Inflammatory macrophage treated with lipopolysaccharide for 1 hour (primary cell): ENCODE data around the gene CCNYL1.

Experiments used
- DNase-seq, 2 donors: peaks; one replicate each; pipeline ENCODE4 v3.0.0-alpha.2; 2020 to 2022

The CCNYL1 gene

DNA sequence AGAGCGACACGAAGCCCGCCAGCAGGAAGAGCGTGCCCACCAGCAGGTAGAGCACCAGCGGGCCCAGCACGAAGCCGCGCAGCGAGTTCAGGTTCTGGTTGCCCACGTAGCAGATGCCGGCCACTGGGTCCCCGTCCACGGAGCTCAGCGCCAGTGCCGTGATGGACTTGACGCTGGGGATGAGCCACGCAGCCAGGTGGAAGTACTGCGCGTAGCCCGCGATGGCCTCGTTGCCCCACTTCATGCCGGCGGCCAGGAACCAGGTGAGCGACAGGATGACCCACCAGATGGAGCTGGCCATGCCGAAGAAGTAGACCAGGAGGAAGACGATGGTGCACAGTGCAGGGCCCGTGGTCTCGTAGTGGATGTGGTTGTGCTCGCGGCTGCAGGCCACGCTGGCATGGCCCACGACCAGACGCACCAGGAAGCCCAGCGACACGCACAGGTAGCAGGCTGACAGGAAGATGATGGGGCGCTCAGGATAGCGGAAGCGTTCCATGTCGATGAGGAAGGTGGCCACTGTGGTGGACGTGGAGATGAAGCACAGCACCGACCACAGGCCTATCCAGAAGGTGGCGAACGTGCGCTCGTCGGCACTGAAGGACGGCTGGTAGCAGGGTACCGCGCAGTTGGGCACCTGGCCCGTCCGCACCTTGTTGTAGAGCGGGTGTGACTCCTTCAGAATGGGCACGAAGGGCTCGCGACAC, 56.2 kb downstream of the CCNYL1 start:
- no peak for DNase-seq

DNA sequence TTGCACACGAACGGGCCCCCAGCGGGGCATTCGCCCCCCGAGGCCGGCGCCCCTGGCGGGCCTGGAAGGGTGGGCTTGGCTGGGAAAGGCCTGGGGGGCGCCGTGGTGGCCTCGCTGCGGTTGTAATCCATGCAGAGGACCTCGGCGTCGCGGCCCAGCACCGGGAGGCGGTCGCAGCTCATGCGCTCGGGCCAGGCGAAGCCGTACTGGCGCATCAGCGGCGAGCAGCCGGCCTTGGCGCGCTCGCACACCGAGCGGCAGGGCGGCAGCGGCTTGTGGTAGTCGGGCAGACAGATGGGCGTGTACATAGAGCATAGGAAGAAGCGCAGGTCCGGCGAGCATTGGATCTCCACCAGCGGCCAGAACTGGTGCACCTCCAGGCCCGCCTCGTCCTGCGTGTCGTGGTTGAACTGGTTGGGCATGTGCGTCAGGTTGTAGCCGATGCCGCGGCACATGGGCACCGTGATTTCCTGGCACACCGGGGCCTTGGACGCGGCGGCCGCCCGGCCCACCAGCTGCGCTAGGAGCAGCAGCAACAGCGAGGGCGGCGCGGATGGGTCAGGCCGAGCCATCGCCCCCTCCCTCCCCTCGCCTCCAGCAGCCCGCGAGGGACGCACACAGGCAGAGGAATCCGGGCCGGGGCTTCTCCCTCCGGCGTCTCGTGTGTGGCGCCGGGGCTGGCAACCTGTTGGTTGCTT, 56.9 kb downstream of the CCNYL1 start:
- peak; percentile 14 to 21 for DNase-seq

DNA sequence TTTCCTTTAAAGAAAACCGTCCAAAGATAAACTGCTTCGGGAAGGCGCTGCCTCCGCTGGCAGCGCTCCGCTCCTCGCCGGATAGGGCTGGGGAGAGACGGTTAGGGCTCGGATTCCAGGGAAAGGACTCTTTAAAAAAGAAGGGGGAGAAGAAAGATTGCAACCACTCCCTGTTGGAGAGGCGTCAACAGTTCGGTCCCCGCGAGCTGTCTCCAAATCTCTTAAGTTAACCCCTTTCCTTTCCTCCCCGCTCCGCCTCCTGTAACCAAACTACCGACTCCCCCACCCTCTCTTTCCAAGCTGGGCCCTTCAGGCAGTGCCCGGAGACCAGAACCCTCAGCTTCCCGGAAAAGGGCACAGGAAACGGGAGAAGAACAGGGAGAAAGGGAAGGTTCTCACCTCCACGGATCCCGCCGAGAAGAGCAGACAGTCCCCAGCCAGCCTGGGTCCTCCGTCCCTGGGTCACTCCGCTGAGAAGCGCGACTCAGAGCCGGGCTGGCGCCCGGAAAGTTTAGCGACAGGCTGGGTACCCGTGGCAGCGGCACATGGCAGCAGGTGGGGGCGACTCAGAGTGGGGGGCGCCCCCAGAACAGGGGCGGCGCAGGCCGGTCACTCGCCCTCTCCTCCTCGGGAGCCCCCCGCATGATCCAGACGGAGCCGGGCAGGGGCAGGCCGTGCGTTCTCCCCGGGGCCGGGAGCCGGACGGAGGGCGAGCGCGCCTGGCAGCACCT, 57.6 kb downstream of the CCNYL1 start:
- peak in 1 of 2 donors; percentile 22 for DNase-seq

DNA sequence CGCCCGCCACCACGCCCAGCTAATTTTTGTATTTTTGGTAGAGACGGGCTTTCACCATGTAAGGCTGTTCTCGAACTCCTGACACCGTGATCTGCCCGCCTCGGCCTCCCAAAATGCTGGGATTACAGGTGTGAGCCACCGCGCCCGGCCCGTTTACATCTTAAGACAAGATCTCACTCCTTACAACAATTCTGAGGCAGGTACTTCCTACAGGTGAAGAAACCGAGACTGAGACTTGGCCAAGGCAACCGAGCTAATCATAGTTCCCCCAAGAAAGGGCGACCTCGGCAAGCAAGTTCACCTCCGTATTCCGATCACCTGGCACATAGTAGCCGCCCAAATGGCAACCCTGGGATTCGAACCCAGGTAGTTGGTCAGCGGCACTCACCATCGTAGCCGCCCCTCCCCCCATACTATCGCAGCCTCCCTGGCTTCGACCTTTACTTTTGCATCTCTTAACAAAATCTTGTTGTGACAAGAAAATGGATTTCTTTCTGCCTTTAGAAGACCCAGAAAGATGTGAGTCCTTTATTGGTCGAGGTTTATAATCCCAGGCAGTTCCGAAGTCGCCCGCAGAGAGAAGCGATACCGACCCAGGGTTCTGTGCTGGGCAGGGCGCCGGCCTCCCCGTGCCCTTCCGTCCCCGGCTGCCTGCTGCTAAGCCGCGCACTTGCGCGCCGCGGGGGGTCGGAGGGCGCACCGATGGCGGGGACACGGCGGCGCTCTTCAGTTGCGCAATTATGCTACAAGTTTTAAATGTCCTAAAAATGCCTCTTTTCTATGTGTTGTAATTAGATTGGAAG, 59.4 kb downstream of the CCNYL1 start:
- DNase-seq = peak in 1 of 2 donors; percentile 17

DNA sequence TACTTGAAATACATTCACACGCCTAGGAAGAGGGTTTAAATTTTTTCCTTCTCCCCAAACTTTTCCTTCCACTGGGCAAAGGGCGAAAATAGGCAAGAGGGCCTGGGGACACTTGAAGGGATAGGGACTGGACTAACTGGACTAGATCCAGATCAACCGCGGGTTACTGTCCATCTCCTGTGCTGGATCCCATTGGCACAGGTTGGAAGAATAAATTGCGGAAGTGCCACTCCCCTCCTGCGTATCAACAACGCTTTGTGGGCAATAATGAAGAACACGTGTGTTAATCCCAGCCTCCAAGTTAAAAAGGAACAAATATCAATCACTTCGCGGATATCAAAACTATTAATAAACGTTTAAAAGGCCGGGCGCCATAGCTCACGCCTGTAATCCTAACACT, 60.0 kb downstream of the CCNYL1 start:
- DNase-seq = no peak

DNA sequence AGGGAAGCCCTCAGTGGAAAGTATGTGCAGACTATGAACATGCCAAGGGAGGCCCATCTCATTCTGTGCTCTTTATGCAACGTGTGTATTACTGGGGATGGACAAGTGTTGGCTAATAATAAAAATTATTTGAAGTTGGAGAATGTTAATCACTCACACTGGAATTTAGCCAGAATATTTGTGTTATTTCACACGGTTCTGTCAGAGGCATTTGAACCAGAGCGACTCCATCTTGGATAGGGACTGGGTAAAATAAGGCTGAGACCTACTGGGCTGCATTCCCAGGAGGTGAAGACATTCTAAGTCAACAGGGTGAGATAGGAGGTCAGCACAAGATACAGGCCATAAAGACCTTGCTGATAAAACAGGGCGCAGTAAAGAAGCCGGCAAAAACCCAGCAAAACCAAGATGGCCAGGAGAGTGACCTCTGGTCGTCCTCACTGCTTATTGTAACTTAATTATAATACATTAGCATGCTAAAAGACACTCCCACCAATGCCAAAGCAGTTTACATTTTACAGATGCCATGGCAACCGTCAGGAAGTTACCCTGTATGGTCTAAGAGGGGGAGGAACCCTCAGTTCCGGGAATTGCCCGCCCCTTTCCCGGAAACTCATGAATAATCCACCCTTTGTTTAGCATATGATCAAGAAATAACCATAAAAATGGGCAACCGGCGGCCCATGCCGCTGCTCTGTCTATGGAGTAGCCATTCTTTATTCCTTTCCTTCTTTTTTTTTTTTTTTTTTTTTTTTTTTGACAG, 60.8 kb downstream of the CCNYL1 start:
- DNase-seq = peak; percentile 13 to 47

DNA sequence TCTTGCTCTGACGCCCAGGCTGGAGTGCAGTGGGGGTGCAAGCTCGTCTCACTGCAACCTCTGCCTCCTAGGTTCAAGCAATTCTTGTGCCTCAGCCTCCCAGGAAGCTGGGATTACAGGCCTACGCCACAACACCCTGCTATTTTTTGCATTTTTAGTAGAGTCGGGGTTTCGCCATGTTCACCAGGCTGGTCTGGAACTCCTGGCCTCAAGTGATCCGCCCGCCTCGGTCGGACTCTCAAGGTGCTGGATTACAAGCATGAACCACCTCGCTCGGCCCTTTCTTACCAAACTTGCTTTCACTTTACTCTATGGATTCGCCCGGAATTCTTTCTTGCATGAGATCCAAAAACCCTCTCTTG, 61.4 kb downstream of the CCNYL1 start:
- DNase-seq = no peak

- DNase-seq = no peak
Measured at GRCh38 chr2:207775473-207775872, 64.0 kb downstream of the CCNYL1 start.

- DNase-seq = no peak
Measured at GRCh38 chr2:207777124-207777523, 65.7 kb downstream of the CCNYL1 start.

GRCh38 chr2:207778298-207778882, 67.0 kb downstream of the CCNYL1 start:
- DNase-seq = no peak

DNA sequence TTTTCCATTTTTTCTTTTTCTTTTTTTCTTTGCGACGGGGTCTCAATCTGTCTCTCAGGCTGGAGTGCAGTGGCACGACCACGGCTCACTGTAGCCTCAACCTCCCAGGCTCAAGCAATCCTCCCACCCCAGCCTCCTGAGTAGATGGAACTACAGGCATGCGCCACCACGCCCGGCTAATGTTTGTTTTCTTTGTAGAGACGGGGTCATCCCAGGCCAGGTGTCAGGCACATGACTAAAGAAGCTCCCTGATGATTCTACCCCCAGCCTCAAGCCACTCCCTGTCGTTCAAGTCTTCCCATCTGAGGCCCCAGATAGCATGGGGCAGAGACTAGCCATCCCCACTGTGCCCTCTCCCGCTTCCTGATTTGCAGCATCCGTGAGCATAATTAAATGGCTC, 68.1 kb downstream of the CCNYL1 start:
- no peak for DNase-seq

GRCh38 chr2:207782238-207783030, 71.0 kb downstream of the CCNYL1 start:
- no peak for DNase-seq

DNA sequence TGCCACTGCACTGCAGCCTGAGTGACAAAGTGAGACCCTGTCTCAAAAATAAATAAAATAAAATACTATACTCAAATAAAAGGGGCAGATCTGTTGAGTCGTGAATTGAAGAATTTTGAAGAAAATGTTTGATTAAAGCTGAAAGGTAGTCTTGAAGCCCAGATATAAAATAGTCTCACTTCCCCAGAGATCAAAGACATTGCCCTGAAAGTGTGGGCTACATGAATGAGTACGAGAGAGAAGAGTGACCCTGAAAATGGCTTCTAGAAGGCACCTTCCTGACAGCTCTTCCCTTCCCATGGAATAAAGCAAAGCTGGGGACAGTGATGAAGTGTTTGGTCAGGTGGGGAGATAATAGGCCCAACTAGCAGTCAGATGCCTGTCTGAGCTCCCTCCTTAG, 72.1 kb downstream of the CCNYL1 start:
- no peak for DNase-seq

GRCh38 chr2:207784898-207785297, 73.5 kb downstream of the CCNYL1 start:
- DNase-seq = no peak

GRCh38 chr2:207787017-207787416, 75.6 kb downstream of the CCNYL1 start:
- DNase-seq = peak in 1 of 2 donors; percentile 19

DNA sequence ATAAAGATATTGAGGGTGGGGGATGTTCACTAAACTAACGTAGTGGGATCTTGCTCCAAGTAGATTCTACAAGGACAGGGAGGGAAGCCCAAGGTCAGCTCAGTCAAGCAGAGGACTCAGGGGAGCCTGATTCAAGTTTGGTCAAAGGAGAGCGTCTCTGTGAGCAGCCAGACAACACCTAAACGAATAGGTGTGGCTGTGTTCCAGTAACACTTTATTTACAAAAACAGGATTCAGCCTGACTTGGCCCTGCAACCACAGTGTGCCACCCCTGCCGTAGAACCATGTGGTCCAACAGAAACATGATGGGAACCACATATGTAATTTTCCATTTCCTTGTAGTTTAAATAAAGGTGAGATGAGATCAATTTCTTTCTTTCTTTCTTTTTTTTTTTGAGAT, 76.4 kb downstream of the CCNYL1 start:
- DNase-seq = no peak

DNA sequence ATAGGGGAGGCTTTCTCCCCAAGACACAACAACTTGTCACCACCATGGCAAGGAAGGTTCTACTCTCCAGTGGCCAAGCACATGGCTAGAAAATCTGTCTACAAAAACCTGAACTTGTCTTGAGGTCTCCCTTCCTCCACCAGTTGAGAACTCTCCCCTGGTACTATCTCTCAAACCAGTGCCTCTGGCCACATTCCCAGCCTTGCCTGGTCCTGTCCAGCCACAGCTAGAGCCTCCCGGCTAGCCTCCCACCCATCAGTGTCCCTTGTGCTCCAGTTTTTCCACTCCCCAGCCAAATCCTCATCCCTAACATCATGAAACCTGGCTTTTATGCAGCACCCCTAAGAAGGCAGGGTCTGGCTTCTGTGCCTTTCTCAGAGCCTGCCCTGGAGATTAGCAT, 79.5 kb downstream of the CCNYL1 start:
- no peak for DNase-seq

- no peak for DNase-seq
Measured at GRCh38 chr2:207791579-207792243, 80.3 kb downstream of the CCNYL1 start.

DNA sequence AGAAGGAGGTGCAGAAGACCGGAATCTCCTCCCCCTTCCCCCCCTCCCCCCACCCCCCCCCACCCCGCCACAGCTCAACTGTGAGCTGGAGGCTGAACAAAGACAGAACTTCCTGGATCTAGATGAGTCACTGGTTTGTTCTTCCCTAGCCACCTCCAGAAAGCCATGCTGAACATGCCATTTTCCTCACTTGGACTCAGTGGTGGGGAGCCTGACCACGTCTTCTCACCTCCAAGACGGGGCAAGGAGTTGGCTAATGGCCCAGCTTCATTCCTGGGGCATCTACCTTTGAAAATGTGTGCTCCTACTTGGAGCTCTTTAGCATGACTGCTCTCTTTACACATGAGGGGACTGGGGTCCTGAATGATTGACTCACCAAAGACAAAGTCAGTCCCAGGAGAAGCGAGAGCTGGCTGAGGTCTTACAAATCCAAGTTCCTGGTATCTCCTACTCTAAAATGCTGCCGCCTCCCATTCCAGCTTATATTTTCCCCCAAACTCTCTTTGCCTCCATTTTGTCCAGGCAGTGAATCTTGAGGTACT, 80.9 kb downstream of the CCNYL1 start:
- peak; percentile 45 to 63 for DNase-seq
